ENCODE data around the gene ARHGAP25.
"Not testable (repeated sequence)": the region's sequence is repeated elsewhere in the genome, so short reads cannot be mapped to it uniquely, and the experiment has no call there.

ARHGAP25 gene

GRCh38 chr2:68790600-68790999 lies 56.0 kb downstream of the ARHGAP25 start:
- FAIRE-seq: no peak

GRCh38 chr2:68791914-68792313 lies 57.3 kb downstream of the ARHGAP25 start:
- DNase-seq (ENCODE audit: insufficient read length, low spot score) (no peak), FAIRE-seq (no peak)

More at GRCh38 chr2:68790600-68790999, 56.0 kb downstream of the ARHGAP25 start:
- DNase-seq (ENCODE audit: insufficient read length, low spot score): no peak

GRCh38 chr2:68792751-68793150 lies 58.1 kb downstream of the ARHGAP25 start:
- FAIRE-seq: no peak
- no peak for DNase-seq (ENCODE audit: insufficient read length, low spot score)

- no peak for FAIRE-seq
- DNase-seq (ENCODE audit: insufficient read length, low spot score): no peak
Measured at GRCh38 chr2:68796295-68796905, 61.8 kb downstream of the ARHGAP25 start.

GRCh38 chr2:68798569-68798968 lies 64.0 kb downstream of the ARHGAP25 start:
- no peak for FAIRE-seq
- DNase-seq (ENCODE audit: insufficient read length, low spot score): no peak

DNA sequence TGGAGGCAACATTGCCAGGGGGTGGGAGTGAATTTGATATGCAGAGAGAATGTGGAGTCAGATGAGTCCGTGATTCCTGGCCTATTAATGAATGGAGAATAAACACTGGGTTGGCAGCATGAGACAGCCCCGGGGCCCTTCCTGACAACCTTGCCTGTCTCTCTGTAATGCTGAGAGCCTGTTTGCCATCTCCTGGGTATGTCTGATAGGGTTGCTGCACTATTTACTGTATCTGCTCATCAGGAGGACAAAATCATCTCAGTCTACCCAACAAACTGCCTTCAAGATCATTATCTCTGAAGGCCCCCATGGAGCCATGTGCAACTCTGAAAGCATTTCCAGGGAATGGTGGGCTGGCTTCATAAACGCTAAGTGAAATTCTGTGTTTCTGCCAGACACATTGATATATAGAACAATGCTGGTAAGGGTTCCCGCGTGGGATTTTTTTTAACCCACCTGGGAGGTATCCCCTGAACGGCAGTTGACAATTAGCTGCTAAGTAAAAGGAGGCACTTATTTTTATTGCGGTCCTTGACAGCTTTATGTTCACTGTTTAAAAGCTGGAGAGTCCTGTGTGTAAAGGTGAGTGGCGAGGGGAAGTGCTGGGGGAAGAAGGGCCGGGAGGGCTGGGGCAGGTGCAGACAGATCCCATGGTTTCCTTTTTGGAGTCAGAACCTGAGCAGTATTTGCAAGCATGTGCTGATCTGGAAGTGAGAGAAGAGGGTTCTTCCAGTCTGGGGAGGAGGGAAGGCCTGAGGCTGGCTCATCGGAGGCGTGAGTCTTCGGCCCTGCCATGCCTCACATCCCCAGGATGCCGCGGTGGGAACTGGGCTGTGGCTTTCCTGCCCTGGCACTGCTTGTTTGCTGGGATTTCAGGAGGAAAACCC lies 64.8 kb downstream of the ARHGAP25 start:
- no peak for DNase-seq (ENCODE audit: insufficient read length, low spot score)
- FAIRE-seq: no peak

DNA sequence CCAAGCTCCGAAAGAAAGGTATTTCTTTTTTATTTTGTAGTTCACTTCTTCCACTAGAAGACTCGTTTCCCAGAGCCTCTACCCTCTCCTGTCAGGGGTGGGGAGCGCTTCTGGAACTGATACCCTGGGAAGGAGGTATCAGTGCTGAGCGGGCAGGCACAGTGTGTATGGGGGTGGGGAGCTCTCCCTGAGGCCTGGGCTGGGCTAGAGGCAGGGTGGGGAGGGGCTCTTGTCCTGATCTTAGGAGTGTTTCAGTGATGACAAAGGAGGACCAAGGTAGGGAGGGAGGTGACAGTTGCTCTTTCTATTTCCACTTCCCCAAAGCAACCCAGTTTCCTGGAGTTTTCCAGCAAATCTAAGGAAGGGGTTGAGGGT lies 65.4 kb downstream of the ARHGAP25 start:
- DNase-seq (ENCODE audit: insufficient read length, low spot score) (no peak), FAIRE-seq (no peak)

GRCh38 chr2:68800517-68800916 lies 65.9 kb downstream of the ARHGAP25 start:
- no peak for DNase-seq (ENCODE audit: insufficient read length, low spot score)
- FAIRE-seq: no peak

DNA sequence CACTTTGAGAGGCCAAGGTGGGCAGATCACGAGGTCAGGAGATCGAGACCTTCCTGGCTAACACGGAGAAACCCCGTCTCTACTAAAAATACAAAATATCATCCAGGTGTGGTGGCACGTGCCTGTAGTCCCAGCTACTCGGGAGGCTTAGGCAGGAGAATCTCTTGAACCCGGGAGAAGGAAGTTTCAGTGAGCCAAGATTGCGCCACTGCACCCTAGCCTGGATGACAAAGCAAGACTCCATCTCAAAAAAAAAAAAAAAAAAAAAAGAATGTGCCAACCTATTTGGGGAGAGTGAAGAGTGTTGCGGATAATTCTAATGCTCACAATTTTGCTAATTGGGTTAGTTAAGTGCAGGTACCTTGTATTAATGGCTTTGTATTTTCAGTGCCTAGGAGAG lies 67.5 kb downstream of the ARHGAP25 start:
- DNase-seq (ENCODE audit: insufficient read length, low spot score); FAIRE-seq: not testable (repeated sequence)

DNA sequence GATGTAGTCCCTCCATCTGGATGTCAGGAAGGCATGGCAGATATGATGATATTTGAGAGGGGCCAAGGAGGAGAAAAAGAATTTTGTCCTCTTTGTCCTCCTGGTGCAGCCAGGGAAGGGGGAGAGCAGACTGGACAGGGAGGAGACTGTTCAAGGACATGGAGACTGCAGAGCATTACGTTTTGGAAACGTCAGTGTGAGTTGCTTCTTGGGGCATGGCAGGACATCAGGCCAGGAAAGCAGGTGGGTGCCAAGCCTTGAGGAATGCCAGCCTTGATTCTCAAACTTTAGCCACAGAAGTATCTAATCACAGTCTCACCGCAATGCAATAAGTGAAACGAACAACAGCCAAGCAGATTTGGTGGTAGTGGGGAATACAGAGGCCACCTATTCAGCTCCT lies 70.4 kb downstream of the ARHGAP25 start:
- DNase-seq (ENCODE audit: insufficient read length, low spot score) (no peak), FAIRE-seq (no peak)

DNA sequence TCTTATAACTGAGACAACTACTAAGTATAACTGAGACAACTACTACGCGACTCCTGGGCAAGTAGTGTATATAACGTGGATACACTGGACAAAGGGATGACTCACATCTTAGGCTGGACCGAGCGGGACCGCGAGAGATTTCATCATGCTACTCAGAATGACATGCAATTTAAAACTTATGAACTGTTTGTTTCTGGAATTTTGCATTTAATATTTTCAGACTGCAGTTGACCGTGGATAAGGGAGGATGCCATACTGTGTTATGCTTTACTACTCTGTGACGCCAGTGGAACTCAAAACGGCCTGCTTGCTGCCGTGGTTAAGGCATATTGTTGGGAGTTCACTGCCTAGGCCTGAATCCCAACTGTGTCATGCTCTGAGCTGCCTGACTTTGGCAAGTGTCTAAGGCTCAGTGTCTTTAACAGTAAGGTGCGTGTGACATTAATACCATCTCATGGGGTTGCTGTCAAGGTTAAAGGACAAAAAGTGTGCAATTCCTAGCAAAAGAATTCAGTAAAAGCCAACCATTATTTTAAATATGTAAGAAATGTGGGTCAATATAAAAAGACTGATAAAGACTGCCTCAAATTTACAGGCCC lies 72.0 kb downstream of the ARHGAP25 start:
- no peak for FAIRE-seq

GRCh38 chr2:68807821-68808266 lies 73.2 kb downstream of the ARHGAP25 start:
- no peak for FAIRE-seq

More for the DNA sequence above, 72.0 kb downstream of the ARHGAP25 start:
- no peak for DNase-seq (ENCODE audit: insufficient read length, low spot score)

DNA sequence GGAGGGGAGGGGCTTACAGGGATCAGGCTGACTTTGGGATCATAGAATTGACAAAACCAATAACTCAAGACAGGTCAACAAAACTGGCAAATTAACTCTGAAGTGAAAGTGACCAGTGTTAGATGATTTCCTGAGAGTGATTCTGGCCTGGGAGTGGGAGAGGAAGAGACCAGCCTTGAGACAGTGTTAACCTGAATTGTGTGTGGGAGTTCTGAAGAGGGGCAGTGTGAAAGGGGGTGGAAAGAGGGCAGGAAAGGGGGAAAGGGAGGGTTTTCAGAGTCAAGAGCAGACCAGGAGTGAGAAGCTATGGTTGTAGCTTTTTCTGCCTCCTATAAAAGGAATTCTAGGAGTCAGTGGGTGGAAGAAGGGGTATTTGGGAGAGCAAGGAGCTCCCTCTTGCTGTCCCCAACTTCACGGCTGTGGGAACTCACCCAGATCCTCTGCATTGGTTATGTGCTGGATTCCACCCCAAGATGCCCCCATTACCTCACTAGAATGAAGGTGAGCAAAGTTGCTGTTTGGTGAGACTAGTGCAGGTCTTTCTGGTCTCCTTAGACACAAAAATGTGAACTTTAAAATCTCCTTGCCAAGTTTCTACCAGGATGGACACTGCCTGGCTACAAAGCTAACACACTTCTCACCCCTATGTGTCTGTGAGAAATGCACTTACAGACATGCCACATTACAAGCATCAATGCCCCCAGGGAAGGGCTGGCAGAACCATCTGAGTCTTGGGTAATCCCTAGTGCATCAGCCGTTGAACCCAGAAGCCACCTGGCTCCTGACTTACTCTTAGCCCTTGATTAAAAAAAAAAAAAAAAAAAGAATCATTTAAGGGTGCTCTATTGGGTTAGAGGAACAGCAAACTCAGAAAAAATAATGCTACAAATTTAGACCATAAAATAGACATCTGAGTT lies 75.0 kb downstream of the ARHGAP25 start:
- FAIRE-seq (no peak), DNase-seq (ENCODE audit: insufficient read length, low spot score) (no peak)

More at GRCh38 chr2:68807821-68808266, 73.2 kb downstream of the ARHGAP25 start:
- peak; percentile 31 for DNase-seq (ENCODE audit: insufficient read length, low spot score)

- FAIRE-seq (no peak), DNase-seq (ENCODE audit: insufficient read length, low spot score) (no peak)
Measured at GRCh38 chr2:68811364-68811763, 76.8 kb downstream of the ARHGAP25 start.

DNA sequence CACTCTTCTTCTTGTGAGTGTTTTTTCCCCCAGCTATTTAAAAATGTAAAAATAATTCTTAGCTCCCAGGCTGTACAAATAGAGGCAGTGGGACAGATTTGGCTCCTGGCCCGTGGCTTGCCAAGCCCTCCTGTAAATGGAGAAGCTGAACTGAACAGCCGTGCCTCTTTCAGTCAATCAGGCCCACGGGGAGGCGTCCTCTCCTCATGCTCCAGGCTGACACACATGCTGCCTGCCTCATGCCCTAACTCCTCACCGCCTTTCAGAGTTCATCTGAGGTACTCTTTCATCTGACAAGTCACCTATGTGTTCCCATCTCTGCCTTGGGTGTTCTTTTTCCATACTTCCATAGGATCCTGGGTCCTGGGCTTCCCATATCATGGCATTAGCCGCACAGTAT lies 77.6 kb downstream of the ARHGAP25 start:
- FAIRE-seq (no peak), DNase-seq (ENCODE audit: insufficient read length, low spot score) (no peak)

GRCh38 chr2:68813596-68813995 lies 79.0 kb downstream of the ARHGAP25 start:
- FAIRE-seq: no peak
- no peak for DNase-seq (ENCODE audit: insufficient read length, low spot score)

- DNase-seq (ENCODE audit: insufficient read length, low spot score): no peak
- FAIRE-seq: no peak
Measured at GRCh38 chr2:68817306-68817705, 82.7 kb downstream of the ARHGAP25 start.

- DNase-seq (ENCODE audit: insufficient read length, low spot score): no peak
- FAIRE-seq: no peak
Measured at GRCh38 chr2:68819556-68819955, 84.9 kb downstream of the ARHGAP25 start.

DNA sequence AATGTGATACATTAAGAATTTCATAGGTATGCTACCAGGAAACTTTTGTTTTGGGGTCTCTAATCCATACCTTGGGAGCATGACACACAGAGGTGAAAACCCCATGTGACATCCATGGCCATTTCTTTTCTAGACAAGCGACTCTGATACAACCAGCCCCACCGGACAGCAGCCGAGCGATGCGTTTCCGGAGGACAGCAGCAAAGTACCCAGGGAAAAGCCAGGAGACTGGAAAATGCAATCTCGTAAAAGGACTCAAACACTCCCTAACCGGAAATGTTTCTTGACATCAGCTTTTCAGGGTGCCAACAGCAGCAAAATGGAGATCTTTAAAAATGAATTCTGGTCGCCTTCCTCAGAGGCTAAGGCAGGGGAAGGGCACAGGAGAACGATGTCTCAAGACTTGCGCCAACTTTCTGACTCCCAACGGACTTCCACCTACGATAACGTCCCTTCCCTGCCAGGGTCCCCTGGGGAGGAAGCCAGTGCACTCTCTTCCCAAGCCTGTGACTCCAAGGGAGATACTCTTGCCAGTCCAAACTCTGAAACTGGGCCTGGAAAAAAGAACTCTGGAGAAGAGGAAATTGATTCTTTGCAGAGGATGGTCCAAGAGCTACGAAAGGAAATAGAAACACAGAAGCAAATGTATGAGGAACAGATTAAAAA lies 87.7 kb downstream of the ARHGAP25 start:
- DNase-seq (ENCODE audit: insufficient read length, low spot score): no peak
- no peak for FAIRE-seq

DNA sequence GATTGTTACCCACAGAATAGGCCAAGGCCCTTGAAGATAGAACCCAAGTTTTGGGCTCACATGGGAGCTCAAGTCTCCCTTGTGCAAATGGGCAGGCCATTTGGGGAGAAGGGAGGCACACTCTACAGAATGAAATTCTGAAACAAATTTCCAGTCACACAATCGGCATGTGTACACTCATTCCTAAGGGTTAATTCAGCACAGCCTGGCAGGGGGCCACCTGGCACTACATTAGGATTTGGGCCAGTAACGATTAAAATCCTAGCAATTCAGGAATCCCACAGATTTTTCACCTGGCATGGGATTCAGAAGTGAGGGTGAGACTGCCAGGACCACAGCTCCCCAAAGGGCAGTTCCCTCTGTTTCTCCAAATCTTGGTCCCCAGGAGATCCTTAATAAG lies 90.2 kb downstream of the ARHGAP25 start:
- no peak for DNase-seq (ENCODE audit: insufficient read length, low spot score)
- no peak for FAIRE-seq

All from HTR-8/SVneo (cell line).